ENCODE results near the gene CHRDL1.

DNA sequence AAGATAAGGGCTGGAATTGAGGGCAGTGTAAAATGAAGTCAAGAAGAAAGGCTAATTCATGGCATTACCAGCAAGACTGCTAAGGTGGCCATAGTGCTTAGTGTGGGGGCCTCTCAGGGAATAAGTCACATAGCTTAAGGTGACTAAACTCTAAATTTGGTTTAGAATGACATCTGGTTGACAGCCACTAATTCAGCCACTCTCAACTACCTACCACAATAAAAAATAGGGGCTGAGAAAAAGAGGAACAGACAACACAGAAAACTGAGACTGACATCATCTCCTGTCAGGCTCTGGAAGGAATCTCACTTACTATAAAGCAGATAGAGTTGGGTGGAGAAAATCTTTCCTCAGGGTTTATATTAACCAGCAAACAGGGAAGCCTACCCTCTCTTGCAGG lies 96.9 kb downstream of the CHRDL1 start:
- TF ChIP-seq YY1 (IDR thresholded peaks at IDR 0.05; ENCODE audit: insufficient read depth, insufficient read length) (no peak), ZNF274 (IDR thresholded peaks at IDR 0.05; ENCODE audit: low read depth, low read length) (no peak), SUZ12 (IDR thresholded peaks at IDR 0.05; ENCODE audit: extremely low read depth, insufficient read depth, insufficient read length) (no peak)

Data from NT2/D1 (cell line).